ENCODE results near the gene KRTAP1-1.

- TF ChIP-seq CTCF (IDR thresholded peaks at IDR 0.05; ENCODE audit: insufficient read depth, low read length, poor library complexity, severe bottlenecking) (no peak), EZH2phosphoT487 (conservative IDR thresholded peaks at IDR 0.05; ENCODE audit: low read length) (no peak)
Observed at GRCh38 chr17:41064301-41064700, 23.1 kb upstream of the KRTAP1-1 start.

All from SU-DHL-6 (cell line).